A673 (cell line): ENCODE measurements around the gene YOD1.

Experiments
- CTCF ChIP-seq: fragments of 300-800, 200-600 bp; sonication (generic); conservative IDR thresholded peaks from 2 replicates; pipeline ENCODE4 v1.5.1; 2017; ENCODE audit warnings: low read depth, mild to moderate bottlenecking, antibody characterized with exemption, low read length, moderate library complexity, mixed read lengths
- EZH2 ChIP-seq: fragments of 200-600 bp; sonication (generic); IDR thresholded peaks from 2 replicates; pipeline ENCODE4 v1.6.1; 2017; ENCODE audit warnings: borderline replicate concordance, low read depth, mild to moderate bottlenecking, mixed read lengths, antibody characterized with exemption, low read length; ENCODE audit not compliant: poor library complexity, severe bottlenecking

GRCh38 chr1:207050480-207051190 lies 373 bp downstream of the YOD1 start:
- no peak for TF ChIP-seq CTCF
- no peak for TF ChIP-seq EZH2
